NCI-H1436 (cell line): ENCODE data around the gene CCR2.
A peak's percentile ranks its signal among the peaks of the same experiment; 100 is the strongest.

Source experiments
- DNase-seq: peaks from one replicate; lab custom pipeline; 2025; lab: John Stamatoyannopoulos, UW

Gene CCR2

GRCh38 chr3:46354984-46355383 is 1.1 kb downstream of the CCR2 start:
- no peak for DNase-seq

- no peak for DNase-seq
Observed at GRCh38 chr3:46356276-46356675, 2.4 kb downstream of the CCR2 start.

- DNase-seq, result no peak
Observed at GRCh38 chr3:46356909-46357308, 3.0 kb downstream of the CCR2 start.

DNA sequence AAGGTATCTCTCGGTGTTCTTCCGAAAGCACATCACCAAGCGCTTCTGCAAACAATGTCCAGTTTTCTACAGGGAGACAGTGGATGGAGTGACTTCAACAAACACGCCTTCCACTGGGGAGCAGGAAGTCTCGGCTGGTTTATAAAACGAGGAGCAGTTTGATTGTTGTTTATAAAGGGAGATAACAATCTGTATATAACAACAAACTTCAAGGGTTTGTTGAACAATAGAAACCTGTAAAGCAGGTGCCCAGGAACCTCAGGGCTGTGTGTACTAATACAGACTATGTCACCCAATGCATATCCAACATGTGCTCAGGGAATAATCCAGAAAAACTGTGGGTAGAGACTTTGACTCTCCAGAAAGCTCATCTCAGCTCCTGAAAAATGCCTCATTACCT is 4.6 kb downstream of the CCR2 start:
- no peak for DNase-seq

- DNase-seq, result peak; percentile 11
Observed at GRCh38 chr3:46359733-46360493, 6.0 kb downstream of the CCR2 start.

GRCh38 chr3:46360907-46361306 is 7.0 kb downstream of the CCR2 start:
- no peak for DNase-seq

- DNase-seq, result no peak
Observed at GRCh38 chr3:46361408-46362283, 7.7 kb downstream of the CCR2 start.

- DNase-seq, result no peak
Observed at GRCh38 chr3:46365041-46365440, 11.1 kb downstream of the CCR2 start.

DNA sequence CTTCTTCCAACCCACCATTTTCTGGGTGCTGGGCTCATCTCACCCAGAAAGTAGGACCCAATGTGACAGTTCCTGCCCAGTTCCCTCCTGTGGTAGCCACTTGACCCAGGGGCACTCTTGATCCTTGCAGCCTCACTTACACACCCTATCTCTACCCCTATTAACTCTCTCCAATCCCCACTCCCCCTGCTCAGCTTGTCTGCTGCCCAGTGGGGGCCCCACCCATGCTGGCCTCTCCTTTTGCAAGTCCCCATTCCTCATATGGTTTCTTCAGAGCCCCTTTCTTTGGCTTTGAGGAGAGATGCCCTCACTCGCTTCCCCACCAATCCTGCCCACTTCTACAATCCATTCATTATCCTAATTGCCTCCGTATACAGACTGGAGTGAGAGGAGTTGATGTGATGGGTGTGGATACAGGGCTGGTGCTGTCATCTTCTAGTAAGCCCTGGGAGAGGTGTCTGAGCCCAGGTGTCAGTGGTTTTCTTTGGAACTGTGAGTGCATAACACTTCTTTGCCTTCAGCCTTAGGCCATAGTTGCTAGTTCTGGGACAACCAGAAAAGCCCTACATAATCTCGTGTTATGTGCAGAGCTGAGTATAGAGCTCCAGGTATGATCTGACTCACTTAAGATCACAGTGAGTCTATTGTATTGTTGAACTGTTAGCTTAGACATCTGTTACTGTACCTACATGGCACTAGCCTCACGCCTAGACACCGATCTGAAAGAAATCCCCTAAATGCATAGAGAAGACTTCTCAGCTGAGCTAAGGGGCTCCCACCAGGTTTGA is 12.0 kb downstream of the CCR2 start:
- DNase-seq, result no peak

DNA sequence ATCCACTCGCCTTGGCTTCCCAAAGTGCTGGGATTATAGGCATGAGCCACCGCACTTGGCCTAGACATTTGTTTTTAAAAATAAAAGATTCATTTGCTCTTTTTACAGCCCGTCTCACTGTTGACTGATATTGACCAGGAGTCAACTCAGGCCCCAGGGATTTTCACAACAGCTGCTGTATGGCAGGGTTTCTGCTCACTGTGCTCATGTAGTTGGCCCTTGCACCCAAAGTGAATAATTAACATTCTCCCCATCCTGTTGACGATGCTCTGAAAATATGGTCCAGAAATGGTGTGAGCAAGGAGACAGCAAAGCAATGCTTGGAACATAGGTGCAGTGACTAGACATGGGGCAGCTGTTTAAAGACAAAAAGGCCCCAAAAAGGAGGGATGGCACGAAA is 13.9 kb downstream of the CCR2 start:
- no peak for DNase-seq

- no peak for DNase-seq
Observed at GRCh38 chr3:46368569-46368968, 14.7 kb downstream of the CCR2 start.

GRCh38 chr3:46369151-46369550 is 15.2 kb downstream of the CCR2 start:
- DNase-seq, result no peak

GRCh38 chr3:46369675-46370132 is 15.8 kb downstream of the CCR2 start:
- no peak for DNase-seq

GRCh38 chr3:46370839-46371518 is 17.1 kb downstream of the CCR2 start, which contains the start of gene CCR5:
TSS of gene CCR5 (plus strand) at chr3:46370946. CDS start at chr3:46372903, 1,957 bp downstream.
- no peak for DNase-seq

- no peak for DNase-seq
Observed at GRCh38 chr3:46371519-46372340, 17.8 kb downstream of the CCR2 start.

DNA sequence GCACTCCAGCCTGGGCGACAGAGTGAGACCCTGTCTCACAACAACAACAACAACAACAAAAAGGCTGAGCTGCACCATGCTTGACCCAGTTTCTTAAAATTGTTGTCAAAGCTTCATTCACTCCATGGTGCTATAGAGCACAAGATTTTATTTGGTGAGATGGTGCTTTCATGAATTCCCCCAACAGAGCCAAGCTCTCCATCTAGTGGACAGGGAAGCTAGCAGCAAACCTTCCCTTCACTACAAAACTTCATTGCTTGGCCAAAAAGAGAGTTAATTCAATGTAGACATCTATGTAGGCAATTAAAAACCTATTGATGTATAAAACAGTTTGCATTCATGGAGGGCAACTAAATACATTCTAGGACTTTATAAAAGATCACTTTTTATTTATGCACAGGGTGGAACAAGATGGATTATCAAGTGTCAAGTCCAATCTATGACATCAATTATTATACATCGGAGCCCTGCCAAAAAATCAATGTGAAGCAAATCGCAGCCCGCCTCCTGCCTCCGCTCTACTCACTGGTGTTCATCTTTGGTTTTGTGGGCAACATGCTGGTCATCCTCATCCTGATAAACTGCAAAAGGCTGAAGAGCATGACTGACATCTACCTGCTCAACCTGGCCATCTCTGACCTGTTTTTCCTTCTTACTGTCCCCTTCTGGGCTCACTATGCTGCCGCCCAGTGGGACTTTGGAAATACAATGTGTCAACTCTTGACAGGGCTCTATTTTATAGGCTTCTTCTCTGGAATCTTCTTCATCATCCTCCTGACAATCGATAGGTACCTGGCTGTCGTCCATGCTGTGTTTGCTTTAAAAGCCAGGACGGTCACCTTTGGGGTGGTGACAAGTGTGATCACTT is 18.8 kb downstream of the CCR2 start:
- DNase-seq, result no peak

- DNase-seq, result no peak
Observed at GRCh38 chr3:46374755-46375154, 20.8 kb downstream of the CCR2 start.

DNA sequence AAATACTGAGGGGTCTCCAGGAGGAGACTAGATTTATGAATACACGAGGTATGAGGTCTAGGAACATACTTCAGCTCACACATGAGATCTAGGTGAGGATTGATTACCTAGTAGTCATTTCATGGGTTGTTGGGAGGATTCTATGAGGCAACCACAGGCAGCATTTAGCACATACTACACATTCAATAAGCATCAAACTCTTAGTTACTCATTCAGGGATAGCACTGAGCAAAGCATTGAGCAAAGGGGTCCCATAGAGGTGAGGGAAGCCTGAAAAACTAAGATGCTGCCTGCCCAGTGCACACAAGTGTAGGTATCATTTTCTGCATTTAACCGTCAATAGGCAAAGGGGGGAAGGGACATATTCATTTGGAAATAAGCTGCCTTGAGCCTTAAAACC is 21.3 kb downstream of the CCR2 start:
- DNase-seq, result no peak

DNA sequence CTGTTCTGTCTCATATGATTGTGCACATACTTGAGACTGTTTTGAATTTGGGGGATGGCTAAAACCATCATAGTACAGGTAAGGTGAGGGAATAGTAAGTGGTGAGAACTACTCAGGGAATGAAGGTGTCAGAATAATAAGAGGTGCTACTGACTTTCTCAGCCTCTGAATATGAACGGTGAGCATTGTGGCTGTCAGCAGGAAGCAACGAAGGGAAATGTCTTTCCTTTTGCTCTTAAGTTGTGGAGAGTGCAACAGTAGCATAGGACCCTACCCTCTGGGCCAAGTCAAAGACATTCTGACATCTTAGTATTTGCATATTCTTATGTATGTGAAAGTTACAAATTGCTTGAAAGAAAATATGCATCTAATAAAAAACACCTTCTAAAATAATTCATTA is 21.9 kb downstream of the CCR2 start:
- DNase-seq, result no peak

GRCh38 chr3:46378426-46378942 is 24.6 kb downstream of the CCR2 start:
- DNase-seq, result no peak
